Gastroesophageal sphincter (tissue), 3 donors: ENCODE data around the gene NSD2.

ENCODE experiments used
- CTCF ChIP-seq, 4 experiments: fragments of 200-600 bp in 2 of 4; fragments of 450-650 bp in 2 of 4; sonication (generic) in 1 of 4; IDR thresholded peaks; one replicate each; pipeline ENCODE4 v1.5.1; 2017 to 2019; ENCODE audit warnings: antibody characterized with exemption in 4 of 4, mild to moderate bottlenecking in 2 of 4, moderate library complexity in 2 of 4
- POLR2A ChIP-seq, 2 donors: fragments of 450-650 bp; IDR thresholded peaks; one replicate each; pipeline ENCODE4 v1.6.1; 2017; ENCODE audit warnings: antibody characterized with exemption in 2 of 2, mild to moderate bottlenecking in 2 of 2, moderate library complexity in 1 of 2

- TF ChIP-seq CTCF (IDR thresholded peaks at IDR 0.05) (no peak), POLR2A (IDR thresholded peaks at IDR 0.05) (no peak)
These were observed 28.2 kb upstream of the NSD2 start for GRCh38 chr4:1842993-1843448.
